HG02884 (cell line): Measurements from ENCODE around the gene ZRANB1.

Experiments used
- ATAC-seq: cut with Tn5 transposase; IDR thresholded peaks from one replicate; pipeline ENCODE4 v1.9.1; 2021; ENCODE audit warnings: mild to moderate bottlenecking, moderate library complexity; ENCODE audit not compliant: unreplicated experiment

ZRANB1 gene

DNA sequence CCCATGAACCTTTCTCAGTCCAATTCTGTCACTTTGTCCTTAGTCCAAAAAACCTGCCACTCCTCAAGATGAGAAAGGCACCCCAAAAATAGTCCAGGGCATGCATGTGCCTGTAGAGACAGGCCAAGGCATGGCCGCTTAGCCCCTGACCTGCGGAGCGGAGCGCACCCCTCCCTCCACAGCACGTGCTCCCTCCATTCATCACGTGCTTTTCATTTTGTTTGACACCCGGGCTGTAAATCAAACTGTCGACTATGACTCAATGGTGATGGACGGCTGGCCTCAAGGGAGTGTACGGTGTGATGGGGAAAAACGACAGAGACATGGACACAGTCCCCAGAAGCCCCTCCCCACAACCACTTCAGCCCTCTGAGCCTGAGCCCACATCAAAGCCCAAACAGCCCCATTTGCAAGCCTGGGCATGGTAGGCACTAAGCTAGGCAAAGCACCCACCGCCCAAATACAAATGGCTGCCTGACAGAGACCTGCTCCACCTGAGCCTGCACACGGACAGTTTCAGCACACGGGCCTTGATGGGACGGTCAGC is 90.6 kb downstream of the ZRANB1 start:
- ATAC-seq = no peak

DNA sequence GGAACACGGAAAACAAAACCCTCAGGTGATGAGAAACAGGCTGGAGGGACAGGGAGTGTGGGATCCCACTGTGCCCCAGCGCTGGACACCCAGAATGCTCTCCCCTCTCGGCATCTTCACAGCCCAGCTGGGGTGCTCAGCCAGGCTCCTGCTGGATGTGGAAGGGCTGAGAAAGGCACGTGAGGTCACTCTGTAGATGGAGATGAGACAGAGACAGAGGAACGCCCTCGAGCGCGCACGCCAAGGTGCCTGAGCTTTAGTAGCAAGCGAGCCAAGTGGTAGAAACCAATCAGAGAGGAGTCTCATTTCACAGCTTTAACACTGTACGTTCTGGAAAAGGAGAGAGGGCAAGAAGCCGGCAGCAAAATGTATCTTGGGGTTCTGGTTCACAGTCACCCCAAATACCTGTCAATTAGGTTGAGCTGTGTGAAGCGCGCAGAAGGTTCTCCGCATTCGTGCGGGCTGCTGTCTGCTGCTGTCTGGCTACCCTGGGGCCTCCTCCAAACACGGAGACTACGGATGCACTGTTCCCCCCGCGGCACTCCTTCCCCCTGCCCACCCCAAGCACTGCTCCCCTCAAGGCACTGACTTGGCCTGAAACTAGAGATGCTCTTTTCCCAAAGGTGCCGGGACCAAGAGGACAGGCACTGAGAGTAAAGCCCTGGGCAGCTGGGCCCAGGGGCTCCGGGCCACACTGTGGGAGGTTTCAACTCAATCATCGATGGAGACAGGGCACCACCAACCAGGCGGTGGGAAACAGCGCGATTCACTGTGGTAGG is 91.4 kb downstream of the ZRANB1 start:
- ATAC-seq = no peak

DNA sequence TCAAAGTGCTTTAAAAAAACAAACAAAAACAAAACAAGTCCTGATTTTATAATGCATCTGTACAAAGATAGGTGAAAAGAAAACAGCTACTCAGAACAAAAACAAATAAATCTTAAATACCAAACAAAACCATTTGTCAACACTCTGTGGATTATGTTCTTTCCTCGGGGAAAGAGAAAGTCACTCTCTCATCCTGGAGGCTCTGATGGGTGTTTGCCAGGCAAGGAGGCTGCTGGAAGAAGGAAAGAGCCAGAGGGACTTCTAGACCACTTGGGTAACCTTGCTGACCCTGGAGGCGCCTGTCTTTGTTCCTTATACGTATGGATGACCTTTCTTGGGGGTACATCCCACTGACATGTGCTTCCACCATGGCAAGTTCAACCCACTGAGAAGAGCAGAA is 92.8 kb downstream of the ZRANB1 start:
- ATAC-seq = no peak

DNA sequence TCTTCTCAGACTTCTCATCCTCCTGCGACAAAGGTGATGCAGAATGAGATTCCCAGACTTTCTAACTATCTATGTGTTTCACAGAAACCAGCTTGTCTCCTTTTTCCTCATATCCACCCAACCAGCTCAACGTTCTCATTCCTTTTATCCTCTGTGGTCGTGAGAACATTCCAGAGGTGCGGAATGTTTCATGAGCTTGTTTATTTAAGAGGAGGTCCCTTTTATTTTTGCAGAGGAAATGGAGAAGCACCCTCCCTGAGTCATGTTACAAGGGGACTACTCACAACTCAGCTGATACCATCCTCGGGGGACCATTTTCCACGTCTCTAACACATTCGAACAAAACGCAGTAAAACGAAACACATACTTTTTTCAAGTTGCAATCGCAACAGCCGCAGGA is 93.2 kb downstream of the ZRANB1 start:
- ATAC-seq = no peak

DNA sequence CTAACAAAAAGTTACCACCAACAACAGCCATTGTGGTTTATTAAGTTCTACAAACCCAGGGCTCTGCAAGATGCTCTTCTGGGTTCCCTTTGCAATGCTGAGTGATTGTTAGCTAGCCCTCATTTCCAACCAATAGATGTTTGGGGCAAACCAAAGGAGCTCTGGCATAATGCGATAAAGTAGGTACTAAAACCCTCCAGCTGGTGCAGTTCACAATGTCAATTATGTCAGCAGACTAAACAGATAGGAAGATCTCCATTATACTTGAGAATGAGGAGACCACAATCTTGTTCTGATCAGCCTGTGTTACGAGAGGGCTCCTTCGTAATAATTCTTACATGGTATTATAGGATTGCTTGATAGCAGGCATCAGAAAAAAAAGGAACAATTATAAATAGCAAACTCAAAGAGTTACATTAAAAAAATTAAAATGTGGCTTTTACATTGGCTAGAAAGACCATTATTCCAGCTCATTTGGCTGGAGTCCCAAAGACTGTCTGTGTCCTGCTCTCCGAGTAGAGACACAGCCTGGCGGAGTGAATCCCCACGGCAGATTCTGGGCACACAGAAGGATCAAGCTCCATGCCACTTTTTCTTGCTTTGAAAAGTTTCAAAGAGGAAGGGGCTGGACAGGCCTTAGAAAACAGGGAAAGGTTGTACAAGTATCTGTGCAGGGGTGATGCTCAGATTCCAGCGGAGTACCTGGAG is 93.8 kb downstream of the ZRANB1 start:
- ATAC-seq = no peak

DNA sequence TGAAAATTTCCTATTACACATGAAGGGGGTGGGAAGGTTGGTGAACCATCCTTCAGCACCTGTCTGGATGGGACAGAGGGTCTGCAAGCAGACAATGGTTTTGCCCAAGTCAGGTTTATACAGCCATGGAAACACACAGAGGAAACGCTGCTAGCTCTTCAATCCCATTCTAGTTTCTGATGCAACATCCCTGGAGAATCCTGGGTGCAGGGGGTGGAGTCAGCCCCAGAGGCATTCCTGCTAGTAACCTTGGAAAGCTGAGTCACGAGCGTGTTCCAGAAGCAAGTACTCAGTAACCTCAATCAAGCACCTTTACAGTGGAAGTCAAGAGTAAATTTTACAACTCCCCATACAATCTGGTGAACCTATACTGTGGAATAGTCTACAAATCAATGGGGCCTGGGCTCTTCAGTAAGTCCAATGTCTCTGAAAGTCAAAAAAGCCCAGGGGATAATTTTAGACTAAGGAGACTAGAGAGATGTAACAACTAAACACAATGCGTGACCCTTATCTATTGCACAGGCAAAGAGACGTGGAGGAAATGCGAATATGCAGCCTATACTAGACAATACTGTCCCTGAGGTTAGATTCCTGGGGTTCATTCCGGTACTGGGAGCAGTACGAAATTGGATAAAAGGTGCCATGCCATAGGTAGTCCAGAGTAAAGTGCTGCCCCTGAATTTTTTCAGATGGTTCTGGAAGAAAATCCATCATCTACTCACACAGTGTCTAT is 95.4 kb downstream of the ZRANB1 start:
- no peak for ATAC-seq
